HEK293T (cell line): ENCODE results near the gene ZC3H12D.

ENCODE experiments used
- BHLHE40 ChIP-seq: fragments of 450-650 bp; IDR thresholded peaks from 2 replicates; pipeline ENCODE4 v1.6.1; 2016; ENCODE audit warnings: mild to moderate bottlenecking, moderate library complexity, borderline replicate concordance
- CTBP1 ChIP-seq: fragments of 450-650 bp; IDR thresholded peaks from 2 replicates; pipeline ENCODE4 v1.6.1; 2016; ENCODE audit warnings: borderline replicate concordance
- FOXA1 ChIP-seq: fragments of 450-650 bp; IDR thresholded peaks from 2 replicates; pipeline ENCODE4 v1.6.1; 2016; ENCODE audit warnings: mild to moderate bottlenecking
- FOXM1 ChIP-seq: fragments of 450-650 bp; IDR thresholded peaks from 2 replicates; pipeline ENCODE4 v1.6.1; 2017; ENCODE audit warnings: mild to moderate bottlenecking, borderline replicate concordance
- HDGF ChIP-seq: fragments of 450-650 bp; IDR thresholded peaks from 2 replicates; pipeline ENCODE4 v1.6.1; 2017; ENCODE audit warnings: antibody characterized with exemption, borderline replicate concordance
- L3MBTL2 ChIP-seq: fragments of 450-650 bp; conservative IDR thresholded peaks from 2 replicates; pipeline ENCODE4 v1.6.1; 2016; ENCODE audit warnings: mild to moderate bottlenecking
- NFRKB ChIP-seq: fragments of 450-650 bp; IDR thresholded peaks from 2 replicates; pipeline ENCODE4 v1.6.1; 2016; ENCODE audit warnings: mild to moderate bottlenecking, moderate library complexity
- SP1 ChIP-seq: fragments of 450-650 bp; IDR thresholded peaks from 2 replicates; pipeline ENCODE4 v1.6.1; 2017
- SUZ12 ChIP-seq: fragments of 450-650 bp; IDR thresholded peaks from 2 replicates; pipeline ENCODE4 v1.6.1; 2016; ENCODE audit warnings: mild to moderate bottlenecking

DNA sequence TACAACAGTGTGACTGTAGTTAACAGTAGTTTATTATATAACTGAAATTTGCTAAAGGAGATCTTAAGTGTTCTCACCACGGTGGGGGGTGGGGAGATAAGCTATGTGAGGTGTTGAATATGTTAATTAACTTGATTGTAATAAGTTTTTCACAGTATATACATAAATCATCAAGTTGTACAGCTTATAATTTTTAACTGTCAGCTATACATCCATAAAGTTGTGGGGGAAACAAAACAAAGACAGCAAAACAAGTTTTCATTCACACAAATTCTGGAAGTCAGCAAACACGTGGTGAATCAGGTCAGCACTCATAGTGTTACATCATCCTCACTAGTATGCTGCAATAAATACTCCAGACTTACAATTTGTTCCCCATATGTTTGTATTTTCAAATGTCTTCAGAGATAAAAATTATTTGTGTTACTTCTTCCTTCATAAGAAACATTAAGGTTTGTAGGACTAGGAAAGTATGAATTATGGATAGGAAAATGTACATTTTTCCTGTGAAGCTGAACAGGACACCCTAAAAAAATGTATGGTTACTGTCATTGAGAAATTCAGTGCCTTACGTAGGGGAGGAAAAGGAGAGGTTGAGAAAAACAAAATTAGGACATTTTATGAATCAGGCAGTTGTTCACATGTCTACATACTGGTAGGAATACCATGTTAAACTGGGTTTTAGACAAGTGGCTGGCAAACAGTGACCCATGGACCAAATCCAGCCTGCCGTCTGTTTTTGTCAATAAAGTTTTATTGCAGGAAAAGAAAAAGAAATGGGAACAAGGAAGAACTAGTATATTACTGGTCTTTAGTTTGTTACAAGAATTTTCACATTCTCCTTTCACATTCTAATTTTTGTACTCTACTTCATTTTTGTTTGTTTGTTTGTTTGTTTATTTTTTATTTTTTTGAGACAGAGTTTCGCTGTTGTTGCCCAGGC lies 78.7 kb downstream of the ZC3H12D start:
- TF ChIP-seq NFRKB (no peak), HDGF (no peak), BHLHE40 (no peak), SP1 (no peak), CTBP1 (no peak), FOXM1 (no peak), SUZ12 (no peak), FOXA1 (no peak), L3MBTL2 (no peak; the same call in 1 of the 2 replicates)
